Activated CD8-positive, alpha-beta memory T cell treated with anti-CD3 and anti-CD28 coated beads for 4 hours (primary cell): ENCODE results near the gene PCSK1.
"Not testable (repeated sequence)": the region's sequence is repeated elsewhere in the genome, so short reads cannot be mapped to it uniquely, and the experiment has no call there.

Experiments used
- DNase-seq, 2 donors: peaks; one replicate each; pipeline ENCODE4 v3.0.0-alpha.2; 2020; ENCODE audit warnings: low read depth in 2 of 2

PCSK1 gene

DNA sequence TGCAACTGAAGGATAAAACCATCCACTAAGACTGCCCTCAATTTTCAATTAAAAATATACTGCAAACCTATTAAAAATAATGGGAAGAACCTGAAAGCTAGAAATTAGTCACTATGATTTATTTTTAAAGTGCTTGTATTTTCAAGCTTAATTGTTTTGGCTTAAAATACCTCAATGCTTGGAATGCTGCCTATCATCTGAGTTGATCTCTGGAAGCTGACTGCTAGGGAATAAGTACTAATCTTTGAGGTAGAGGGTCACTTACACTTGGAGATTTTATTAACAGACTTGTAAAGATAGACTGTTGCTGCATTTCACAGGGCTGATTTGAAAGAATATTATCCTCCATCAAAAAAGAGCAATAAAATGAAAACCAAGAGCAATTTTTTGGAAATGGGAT is 6.2 kb downstream of the PCSK1 start:
- no peak for DNase-seq

DNA sequence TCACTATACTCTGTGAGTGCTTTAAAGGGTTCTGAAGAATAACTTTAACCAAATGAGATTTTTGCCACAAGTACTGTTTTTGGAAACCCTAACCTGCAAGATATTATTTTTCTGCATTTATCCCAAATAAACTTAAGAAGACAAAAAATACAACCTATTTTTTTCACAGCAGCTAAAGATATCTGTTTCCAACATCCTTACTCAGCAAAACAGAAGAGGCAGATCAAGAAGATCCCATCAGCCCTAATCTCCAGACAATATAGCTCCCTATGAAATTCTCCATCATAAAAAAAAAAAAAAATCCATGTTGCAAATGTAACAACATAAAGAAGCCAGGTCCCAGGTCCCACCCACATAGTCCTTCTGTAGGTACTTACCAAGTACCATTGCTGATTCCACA is 7.6 kb downstream of the PCSK1 start:
- DNase-seq = no peak

DNA sequence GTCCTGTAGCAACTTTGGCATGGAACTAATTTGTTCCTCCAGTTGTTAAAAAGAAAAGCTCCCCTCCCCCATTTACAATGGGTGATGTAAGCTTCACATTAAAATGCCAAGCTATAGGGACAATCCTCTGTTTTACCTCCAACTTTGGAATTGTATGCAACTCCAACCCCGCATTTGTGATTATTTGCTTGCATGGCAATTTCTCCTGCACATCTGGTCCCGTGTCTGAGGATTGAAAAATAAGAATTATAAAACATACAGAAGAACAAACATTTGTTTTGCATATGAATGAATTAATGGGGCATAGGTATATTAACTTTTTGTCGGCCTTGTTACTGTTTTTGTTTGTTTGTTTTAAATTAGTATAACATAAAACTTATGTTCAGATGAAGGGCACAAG is 17.2 kb downstream of the PCSK1 start:
- DNase-seq = no peak

DNA sequence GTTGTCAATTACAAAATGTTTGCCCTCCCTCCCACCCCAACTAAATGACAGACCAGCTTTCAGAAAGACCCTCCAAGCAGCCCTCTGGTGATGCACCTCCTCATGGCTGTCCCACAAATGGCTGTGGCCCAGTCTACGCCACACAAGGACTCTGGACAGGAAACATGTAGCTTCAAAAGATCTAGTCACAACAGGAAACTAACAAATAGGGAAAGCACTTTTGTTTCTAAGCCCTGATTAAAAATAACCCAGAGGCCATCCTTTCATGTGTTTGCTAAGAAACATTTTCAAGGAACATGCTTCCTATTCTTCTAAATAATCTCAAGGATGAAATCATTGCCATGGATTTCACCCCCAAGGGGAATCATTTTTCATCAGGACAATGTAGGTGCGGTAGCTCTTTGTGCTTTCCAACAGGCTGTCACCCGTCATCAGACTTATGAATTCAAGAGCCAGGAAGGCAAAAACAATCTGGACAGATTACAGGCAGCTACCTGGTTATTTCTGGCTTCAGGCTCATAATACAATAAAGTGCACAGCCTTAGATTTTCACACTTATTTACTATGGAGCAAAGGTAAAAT is 20.1 kb downstream of the PCSK1 start:
- no peak for DNase-seq

DNA sequence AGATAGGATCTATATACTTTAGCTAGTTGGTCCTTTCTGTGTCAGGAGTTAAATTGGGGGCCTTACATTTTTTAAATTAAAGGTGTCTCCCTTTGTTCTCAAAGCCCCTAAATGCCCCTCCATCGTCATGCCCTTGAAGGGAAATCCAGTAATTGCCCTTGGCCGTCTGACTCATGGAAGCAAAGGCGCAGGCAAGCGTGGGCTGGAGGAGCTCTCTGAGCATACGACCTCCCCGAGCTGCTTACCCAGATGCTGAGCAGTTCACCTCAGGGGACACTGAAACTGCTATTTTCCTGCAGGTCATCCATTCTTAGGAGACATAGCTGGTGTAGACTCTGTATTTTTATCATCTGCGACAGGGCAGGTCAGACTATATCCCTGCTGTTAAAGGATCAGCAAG is 23.0 kb downstream of the PCSK1 start:
- no peak for DNase-seq

DNA sequence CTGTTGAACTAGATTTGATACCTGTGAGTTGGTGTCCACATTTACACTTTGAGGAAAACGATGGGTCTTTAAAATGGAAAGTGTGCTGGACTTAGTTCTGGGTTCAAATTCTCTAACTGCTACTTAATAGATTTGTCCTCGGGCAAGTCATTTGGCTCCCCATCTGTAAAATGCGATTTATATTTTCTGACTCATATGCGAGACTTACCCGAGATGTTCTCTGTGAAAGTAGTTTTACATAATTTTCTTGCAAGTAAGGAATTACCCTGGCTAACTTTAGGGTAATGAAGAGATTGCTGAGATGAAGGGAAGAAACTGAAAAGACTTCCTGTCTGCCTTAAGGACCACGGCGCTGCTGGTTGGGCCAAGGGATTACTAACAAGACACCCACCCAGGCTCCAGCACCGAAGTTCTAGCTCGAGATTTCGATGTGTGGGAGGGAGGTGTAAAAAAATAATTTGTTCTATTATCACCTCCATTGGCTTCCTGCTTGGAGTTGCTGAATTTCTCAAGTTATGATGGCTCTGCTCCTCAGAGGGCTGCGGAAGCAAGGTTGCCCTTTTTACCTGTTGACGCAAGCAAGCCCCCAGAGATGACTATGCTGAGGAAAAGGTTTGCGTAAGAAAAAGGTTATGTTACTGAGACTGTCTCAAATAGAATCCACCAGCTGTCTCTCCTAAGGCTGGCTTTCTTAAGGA is 24.1 kb downstream of the PCSK1 start:
- no peak for DNase-seq

DNA sequence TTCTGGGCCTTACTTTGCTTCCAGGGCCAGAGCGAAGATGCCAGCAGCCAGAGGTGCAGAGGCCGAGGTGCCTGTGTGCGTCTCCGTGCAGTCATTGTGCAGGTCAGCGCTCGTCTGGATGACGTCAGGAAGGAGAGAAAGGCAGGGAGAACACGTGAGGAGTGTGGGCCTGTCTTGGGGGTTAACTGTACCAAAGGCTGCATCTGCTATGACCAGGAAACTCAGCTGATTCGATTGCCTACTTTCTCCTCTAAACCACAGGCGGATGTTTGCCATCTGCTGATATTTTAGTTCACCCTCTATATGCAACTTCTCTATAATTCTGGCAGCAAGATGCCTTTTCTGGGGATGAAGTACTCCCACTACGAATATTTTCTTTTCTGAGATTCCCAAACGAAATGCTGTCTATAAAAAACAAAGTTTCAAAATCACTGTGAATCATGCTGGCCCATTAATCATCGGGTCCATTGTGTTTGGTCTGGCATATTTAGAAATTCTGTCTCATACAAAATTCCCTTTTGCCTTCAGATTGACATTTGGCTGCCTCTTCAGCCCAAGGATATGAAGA is 24.8 kb downstream of the PCSK1 start:
- no peak for DNase-seq

DNA sequence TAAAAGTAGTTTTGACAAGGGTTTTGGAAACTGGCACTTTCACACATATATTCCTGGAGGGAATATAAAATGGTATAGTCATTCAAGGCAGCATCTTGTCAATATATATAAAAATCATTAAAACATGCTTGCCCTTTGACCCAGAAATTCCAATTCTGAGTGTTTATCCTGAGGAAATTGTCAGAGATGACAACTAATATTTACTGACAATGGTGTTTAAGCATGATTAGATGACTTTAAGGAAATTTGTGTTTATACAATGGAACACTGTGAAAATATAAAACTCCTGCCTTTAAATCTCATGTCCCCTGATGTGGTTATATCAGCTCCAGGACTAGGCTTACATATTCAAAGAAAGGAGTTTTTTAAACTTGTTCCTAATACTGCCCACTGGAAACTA is 25.6 kb downstream of the PCSK1 start:
- DNase-seq = no peak

DNA sequence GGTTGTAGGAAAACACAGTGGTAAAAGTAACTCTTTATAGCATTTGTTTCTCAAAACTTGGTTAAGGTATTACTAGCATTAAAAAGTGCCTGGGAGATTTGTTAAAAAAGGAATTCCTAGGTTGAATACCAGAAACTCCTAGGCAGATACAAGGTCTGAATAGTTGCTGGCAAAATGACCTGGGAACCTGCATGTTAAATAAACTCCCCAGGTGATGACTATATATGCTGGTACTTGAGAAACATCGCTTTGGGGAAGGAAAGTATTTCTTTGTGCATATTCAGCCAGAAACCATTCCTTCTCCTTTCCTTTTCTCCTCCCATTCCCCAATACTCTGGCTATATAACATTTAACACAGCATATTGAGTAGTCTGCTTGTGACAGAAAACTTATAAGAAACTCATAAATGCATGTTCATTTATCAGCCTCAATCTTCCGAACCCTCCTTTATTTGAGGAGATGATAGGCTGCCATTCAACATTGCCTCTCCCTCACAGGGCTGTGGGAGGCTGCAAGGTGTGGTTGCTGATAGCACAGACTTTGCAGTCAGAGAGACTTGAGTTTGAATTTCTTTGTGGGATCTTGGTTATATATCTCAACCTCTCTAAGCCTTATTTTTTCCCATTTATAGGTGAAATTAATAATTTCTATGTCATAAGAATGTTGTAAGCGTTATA is 28.7 kb downstream of the PCSK1 start:
- no peak for DNase-seq

DNA sequence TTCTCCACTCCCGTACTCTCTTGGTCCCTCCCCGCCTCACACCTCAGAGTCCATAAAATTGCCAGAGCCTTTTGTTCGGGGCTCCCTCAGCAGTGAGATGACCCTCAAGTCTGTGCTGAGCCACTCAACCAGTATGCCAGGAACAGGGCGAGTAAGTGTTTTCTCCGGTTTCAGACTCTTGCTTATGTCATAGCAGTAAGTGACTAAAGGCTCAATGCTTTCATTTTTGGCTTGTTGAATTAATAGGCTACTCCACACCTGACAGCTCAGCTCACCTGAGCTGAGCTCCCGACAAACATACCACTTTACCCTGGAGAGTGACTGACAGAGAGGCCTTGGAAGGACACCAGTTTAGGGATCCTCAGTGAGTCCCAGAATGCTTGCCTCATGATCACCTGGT is 30.5 kb downstream of the PCSK1 start:
- DNase-seq = no peak

DNA sequence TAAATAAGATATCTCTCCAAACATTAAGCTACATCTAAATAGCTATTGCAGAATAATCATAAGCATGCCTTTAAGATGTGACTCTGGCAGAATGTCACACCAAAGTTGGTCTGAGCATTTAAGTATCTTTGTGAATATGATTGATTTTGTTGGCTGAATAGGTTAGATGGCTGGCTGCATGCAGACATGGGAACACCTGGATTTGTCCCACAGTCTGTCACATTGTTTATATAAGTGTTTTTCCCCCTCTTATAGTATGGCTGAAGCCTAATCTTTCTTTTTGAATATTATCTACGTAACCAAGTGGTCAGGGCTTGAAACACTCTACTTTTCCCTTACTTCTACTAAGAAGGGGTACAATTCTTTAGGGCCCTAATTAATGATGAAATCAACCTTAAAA is 36.2 kb downstream of the PCSK1 start:
- DNase-seq = no peak

DNA sequence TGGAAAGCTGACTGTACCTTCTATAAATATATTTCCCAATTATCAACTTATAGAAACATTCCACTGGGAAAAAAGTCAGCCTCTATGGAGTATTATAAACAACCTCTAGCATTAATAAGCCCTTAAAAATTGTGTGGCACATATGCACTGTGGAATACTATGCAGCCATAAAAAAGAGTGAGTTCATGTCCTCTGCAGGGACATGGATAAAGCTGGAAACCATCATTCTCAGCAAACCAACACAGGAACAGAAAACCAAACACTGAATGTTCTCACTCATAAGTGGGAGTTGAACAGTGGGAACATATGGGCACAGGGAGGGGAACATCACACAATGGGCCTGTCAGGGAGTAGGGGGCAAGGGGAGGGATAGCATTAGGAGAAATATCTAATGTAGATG is 37.8 kb downstream of the PCSK1 start:
- not testable (repeated sequence) for DNase-seq

DNA sequence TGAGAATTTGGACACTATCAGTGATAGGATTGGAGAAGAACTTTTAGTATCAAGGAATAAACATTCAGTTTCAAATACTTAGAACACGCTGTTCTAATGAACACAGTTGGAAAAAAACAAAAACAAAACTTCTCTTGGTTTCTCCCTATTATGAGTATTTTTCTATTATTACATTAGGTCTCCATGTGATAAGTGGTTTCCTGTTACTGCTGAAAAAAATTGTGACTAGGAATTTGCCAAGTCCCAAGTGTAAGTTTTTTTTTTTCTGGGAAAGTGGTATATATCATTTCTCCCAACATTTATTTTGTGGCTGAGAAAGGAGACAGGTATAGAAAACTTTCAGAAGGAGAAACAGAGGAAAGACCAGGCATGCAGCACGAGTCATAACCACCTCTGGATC is 41.1 kb downstream of the PCSK1 start:
- DNase-seq = no peak

DNA sequence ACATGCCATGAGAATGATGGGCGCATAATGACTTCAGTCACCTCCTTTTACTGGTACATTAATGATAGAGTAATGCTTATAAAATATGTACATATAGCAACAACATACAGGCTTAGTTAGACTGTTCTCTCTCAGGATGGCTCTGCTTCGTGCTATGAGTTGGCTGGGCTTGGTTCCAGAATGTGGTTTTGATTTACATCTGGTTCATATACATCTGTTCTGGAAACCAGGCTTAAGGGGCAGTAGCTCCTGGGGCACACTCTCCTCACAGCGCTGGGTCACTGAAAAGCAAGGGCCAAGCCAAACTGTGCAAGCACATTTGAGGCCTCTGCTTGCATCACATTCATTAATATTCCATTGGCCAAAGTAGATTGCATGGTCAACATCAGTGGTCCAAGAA is 44.9 kb downstream of the PCSK1 start:
- DNase-seq = no peak

DNA sequence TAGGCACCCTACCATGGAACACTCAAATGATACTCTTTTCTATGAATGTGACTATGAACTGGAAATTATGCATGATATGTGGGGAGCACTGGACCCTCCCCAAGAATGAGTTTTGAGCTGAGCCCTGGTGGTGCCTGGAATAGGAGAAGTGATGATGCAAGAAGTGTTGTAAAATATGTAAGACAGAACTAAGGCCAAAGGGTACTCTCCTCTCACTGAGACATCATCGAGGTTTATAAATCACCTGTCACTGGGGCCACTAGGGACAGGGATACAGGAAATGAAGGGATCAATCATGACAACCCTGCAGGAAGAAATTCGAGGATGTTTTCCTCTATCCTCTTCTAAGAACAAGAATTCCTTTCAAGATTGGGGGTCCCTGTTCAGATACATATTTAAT is 45.4 kb downstream of the PCSK1 start:
- no peak for DNase-seq

DNA sequence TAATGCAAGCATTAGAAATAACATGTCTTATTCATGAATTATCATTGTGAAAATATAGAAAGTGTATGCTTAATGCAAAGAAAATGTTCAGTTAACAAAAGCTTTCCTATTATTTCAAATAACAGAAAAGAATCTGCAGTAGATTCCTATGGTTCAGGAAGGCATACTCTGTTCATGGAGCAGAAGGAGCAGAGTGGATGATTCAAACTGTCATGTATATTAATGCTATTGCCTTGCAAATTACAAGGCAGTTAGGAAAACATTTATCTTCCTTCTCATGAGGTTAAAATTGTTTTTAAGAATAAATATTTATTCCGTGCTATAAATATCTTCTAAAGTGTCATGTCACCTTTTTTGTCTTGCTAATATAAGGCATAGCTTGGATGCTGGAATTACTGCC is 47.5 kb downstream of the PCSK1 start:
- no peak for DNase-seq

DNA sequence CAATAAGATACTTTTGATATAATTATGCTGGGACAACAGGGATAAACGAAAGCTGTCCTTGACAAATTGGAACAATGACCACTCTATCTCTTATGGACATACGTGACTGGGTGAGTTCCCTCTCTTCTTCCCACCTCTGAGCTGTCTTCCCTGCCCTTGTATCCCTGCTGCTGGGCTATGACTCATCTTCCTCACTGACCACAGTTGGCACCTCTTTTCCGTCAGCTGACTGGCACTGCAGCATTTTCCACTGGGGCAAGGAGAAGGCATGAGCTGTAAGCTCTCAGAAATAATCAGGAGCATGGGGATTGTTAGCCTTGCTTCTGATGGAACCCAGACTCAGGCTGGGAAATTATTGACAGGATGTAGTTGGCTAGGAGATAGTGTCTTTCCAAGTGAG is 48.7 kb downstream of the PCSK1 start:
- no peak for DNase-seq

DNA sequence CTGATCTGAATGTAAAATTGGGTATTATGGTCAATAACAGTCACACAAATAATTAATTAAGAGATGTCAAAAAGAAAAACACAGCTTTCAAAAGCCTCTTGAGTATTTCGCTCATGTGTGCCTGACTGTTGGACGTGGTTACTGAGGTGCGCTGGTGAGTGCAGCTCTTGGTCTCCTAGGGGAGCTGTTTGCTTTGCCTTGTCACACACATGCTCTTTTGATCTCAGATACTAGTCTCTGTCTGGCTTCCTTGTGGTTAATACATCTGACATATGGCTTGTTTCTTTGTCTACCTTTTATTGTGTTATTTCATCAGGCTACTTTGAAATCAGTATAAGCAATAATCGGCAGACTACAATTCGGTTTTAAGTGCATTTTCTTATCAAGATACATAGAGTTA is 51.5 kb downstream of the PCSK1 start:
- no peak for DNase-seq

DNA sequence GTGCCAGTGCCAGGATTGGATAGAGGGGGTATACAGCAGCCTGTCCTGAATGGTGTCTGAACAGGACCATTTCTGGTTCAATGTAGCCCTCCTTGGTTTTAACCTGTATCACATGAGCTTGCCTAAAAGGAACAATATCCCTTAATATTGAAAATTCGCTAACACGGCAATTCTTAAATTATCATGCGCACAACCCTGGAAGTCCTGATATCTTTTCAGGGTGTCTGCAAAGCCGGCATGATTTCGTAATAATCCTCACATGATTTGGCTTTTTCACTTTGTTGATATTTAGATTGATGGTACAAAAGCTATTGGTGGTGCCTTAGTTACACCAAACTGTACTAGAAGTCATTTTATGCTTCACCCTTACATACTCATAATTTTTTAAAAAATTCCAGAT is 53.2 kb downstream of the PCSK1 start:
- no peak for DNase-seq

DNA sequence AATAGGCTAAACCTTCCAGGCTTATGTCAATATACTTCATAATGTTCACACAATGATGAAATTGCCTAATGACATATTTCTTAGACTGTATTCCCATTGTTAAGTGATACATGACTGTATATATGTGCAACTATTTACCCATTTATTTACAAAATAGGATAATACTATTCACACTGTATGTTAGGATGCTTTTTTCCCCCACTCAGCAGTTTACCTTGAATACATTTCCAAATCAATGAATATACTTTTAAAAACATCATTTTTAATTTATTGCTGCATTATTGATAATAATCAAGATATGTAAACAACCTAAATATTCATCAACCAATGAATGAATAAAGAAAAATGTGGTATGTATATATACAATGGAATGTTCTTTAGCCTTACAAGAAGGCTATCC is 55.5 kb downstream of the PCSK1 start:
- DNase-seq = no peak

DNA sequence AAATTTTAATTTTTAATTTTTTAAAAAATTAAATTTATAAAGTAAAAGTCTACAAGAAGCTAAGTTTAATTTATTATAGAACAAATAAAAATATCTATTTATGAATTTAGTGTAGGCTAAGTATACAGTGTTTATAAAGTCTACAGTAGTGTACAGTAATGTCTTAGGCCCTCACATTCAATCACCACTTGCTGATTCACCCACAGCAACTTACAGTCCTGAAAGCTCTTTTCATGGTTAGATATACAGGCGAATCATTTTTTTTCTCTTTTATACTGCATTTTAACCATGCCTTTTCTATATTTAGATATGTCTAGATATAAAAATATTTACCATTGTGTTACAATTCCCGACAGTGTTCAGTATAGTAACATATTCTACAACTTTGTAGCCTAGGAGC is 55.9 kb downstream of the PCSK1 start:
- DNase-seq = no peak

DNA sequence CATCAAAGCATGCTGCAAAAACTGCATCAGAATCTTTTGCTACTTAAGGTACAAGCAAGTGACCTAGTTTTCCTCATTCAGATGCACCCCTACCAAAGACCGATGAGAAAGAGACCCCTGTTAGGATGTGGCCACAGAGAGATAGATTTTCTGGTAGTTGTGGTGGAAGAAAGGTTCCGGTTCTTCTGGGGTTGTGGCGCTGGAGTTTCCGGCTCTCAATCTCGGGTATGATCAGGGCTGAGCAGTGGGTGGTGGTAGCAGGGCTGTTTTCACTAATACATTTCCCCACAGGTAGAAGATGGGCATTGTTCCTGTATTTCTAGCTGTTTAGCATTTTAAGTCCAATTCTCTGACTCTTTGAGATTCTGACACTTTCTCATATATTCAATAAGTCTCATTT is 58.4 kb downstream of the PCSK1 start:
- DNase-seq = no peak

DNA sequence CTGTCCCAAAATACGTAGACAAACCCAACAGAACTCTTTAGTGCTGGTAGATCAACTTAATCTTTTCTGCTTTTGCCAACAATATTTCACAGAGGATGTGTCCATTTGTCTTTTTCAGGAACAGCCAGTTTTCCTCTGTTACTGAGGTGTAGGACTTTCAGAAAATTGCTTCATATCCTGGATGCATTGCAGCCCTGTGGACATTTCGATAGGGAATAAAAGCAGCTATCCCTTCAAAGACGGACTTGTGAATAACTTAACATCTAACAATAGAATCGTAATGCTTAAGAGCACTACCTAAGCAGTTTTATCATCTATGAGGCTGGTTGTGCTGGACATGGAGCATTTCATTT is 59.7 kb downstream of the PCSK1 start:
- DNase-seq = no peak
